Activated CD8-positive, alpha-beta T cell treated with anti-CD3 and anti-CD28 coated beads, Interleukin-2, amount 10 ng/mL, durations not matched to agents 7 days and 5 days (primary cell): ENCODE measurements around the gene UCK1. TPM values are rescaled to one million over a fixed set of nuclear protein-coding genes. Genes with fewer than 3 reads are reported as not detected.

Experiments used
- ATAC-seq: fragments of 150-1000 bp; cut with Tn5 transposase; one replicate; pipeline ENCODE4 v1.10.0; 2021; ENCODE audit warnings: moderate library complexity
- CTCF ChIA-PET: fragments of 350-600 bp; sonication (Branson Sonifier 250); formaldehyde crosslinking; loops from one replicate; lab custom pipeline; 2021; ENCODE audit warnings: antibody characterized with exemption; lab: Charles Lee
- POLR2A ChIA-PET: fragments of 350-600 bp; sonication (Branson Sonifier 250); formaldehyde crosslinking; loops from one replicate; lab custom pipeline; 2021; ENCODE audit warnings: antibody characterized with exemption; lab: Charles Lee
- DNase-seq: peaks from one replicate; pipeline ENCODE4 v3.0.0-alpha.2; 2020
- H3K27ac Mint-ChIP-seq: one replicate; pipeline ENCODE4 v1.8.0; 2021; ENCODE audit warnings: mild to moderate bottlenecking, mixed read lengths
- H3K27me3 Mint-ChIP-seq: one replicate; pipeline ENCODE4 v1.8.0; 2021; ENCODE audit warnings: low read depth, mixed read lengths
- H3K36me3 Mint-ChIP-seq: one replicate; pipeline ENCODE4 v1.8.0; 2021; ENCODE audit warnings: low read depth, mixed read lengths
- H3K4me1 Mint-ChIP-seq: one replicate; pipeline ENCODE4 v1.8.0; 2021; ENCODE audit warnings: low read depth, mixed read lengths
- H3K4me3 Mint-ChIP-seq: one replicate; pipeline ENCODE4 v1.8.0; 2021; ENCODE audit warnings: mild to moderate bottlenecking, mixed read lengths
- H3K9me3 Mint-ChIP-seq: one replicate; pipeline ENCODE4 v1.8.0; 2022; ENCODE audit warnings: mixed read lengths; ENCODE audit not compliant: insufficient read depth
- total RNA-seq, 2 experiments: library from RNA; stranded (reverse); gene quantifications; one replicate each; pipeline ENCODE4 v1.2.3, GENCODE V29; 2021

The UCK1 gene
- total RNA-seq, 2 experiments from 2014 or later: 35.8 to 36.6 TPM

GRCh38 chr9:131500377-131500776 is 30.7 kb downstream of the UCK1 start:
- Mint-ChIP-seq H3K4me3 (peak overlapping the region; percentile 94), H3K9me3 (no peaks in the 10 kb centered on the region), H3K27ac (peak overlapping the region; percentile 91), H3K36me3 (peaks cover 57% of the 10 kb centered on the region), H3K4me1 (peaks cover 64% of the 10 kb centered on the region), H3K27me3 (no peaks in the 10 kb centered on the region)
- ChIA-PET POLR2A (interaction anchor here (0.5 to 1.7 kb wide), 5 partner anchors 10 to 375 kb away, joined by 3 to 6 read pairs (median 4); partner anchors contain the start of gene NUP214), CTCF (interaction anchor here (0.6 to 1.8 kb wide), 14 partner anchors 24 to 244 kb away, joined by 3 to 13 read pairs (median 4); no protein-coding TSS in a partner anchor)
- ATAC-seq (peak; percentile 57), DNase-seq (peak; percentile 83)

- no peak for DNase-seq
- Mint-ChIP-seq H3K36me3 (peaks cover 60% of the 10 kb centered on the region), H3K4me3 (no peak overlapping the region), H3K9me3 (no peaks in the 10 kb centered on the region), H3K4me1 (peaks cover 58% of the 10 kb centered on the region), H3K27ac (peak overlapping the region; percentile 91), H3K27me3 (no peaks in the 10 kb centered on the region)
- CTCF ChIA-PET: interaction anchor here (0.7 to 1.8 kb wide), 8 partner anchors 23 to 163 kb away, joined by 3 to 13 read pairs (median 4); no protein-coding TSS in a partner anchor
- no peak for ATAC-seq
- POLR2A ChIA-PET: interaction anchor here (0.8 to 1.8 kb wide), 2 partner anchors 25 to 106 kb away, joined by 9 to 12 read pairs; no protein-coding TSS in a partner anchor
Observed at GRCh38 chr9:131499254-131499767, 31.8 kb downstream of the UCK1 start.

GRCh38 chr9:131496844-131497405 is 34.1 kb downstream of the UCK1 start:
- H3K27ac Mint-ChIP-seq: no peak overlapping the region
- ChIA-PET POLR2A (no interaction called here), CTCF (interaction anchor here (1.1 kb wide), 1 partner anchor 17 kb away, joined by 3 read pairs; no protein-coding TSS in a partner anchor)
- ATAC-seq (no peak), DNase-seq (no peak)
- H3K27me3 Mint-ChIP-seq: no peaks in the 10 kb centered on the region
- H3K4me1 Mint-ChIP-seq: peaks cover 42% of the 10 kb centered on the region
- H3K9me3 Mint-ChIP-seq: no peaks in the 10 kb centered on the region
- H3K4me3 Mint-ChIP-seq: no peak overlapping the region
- peaks cover 73% of the 10 kb centered on the region for H3K36me3 Mint-ChIP-seq

GRCh38 chr9:131495785-131496184 is 35.3 kb downstream of the UCK1 start:
- H3K27ac Mint-ChIP-seq: no peak overlapping the region
- no peaks in the 10 kb centered on the region for H3K27me3 Mint-ChIP-seq
- H3K4me1 Mint-ChIP-seq: peaks cover 30% of the 10 kb centered on the region
- CTCF ChIA-PET: interaction anchor here (1.0 kb wide), 1 partner anchor 146 kb away, joined by 4 read pairs; no protein-coding TSS in a partner anchor
- no peak overlapping the region for H3K4me3 Mint-ChIP-seq
- POLR2A ChIA-PET: no interaction called here
- no peaks in the 10 kb centered on the region for H3K9me3 Mint-ChIP-seq
- no peak for DNase-seq
- H3K36me3 Mint-ChIP-seq: peaks cover 78% of the 10 kb centered on the region
- no peak for ATAC-seq

- Mint-ChIP-seq H3K9me3 (no peaks in the 10 kb centered on the region), H3K27me3 (no peaks in the 10 kb centered on the region), H3K4me1 (peaks cover 16% of the 10 kb centered on the region), H3K4me3 (no peak overlapping the region), H3K36me3 (peaks cover 86% of the 10 kb centered on the region), H3K27ac (no peak overlapping the region)
- no peak for DNase-seq
- CTCF ChIA-PET: no interaction called here
- ATAC-seq: no peak
- POLR2A ChIA-PET: no interaction called here
Observed at GRCh38 chr9:131494296-131494870, 36.7 kb downstream of the UCK1 start.

- ChIA-PET POLR2A (no interaction called here), CTCF (no interaction called here)
- no peak for DNase-seq
- Mint-ChIP-seq H3K4me1 (no peaks in the 10 kb centered on the region), H3K4me3 (no peak overlapping the region), H3K9me3 (no peaks in the 10 kb centered on the region), H3K36me3 (peaks cover 86% of the 10 kb centered on the region), H3K27me3 (no peaks in the 10 kb centered on the region), H3K27ac (peak overlapping the region; percentile 57)
- no peak for ATAC-seq
Observed at GRCh38 chr9:131492070-131492469, 39.0 kb downstream of the UCK1 start.

GRCh38 chr9:131491001-131491710 is 39.9 kb downstream of the UCK1 start:
- no peak overlapping the region for H3K27ac Mint-ChIP-seq
- no peaks in the 10 kb centered on the region for H3K9me3 Mint-ChIP-seq
- peaks cover 89% of the 10 kb centered on the region for H3K36me3 Mint-ChIP-seq
- no peaks in the 10 kb centered on the region for H3K27me3 Mint-ChIP-seq
- CTCF ChIA-PET: no interaction called here
- ATAC-seq (no peak), DNase-seq (no peak)
- no peak overlapping the region for H3K4me3 Mint-ChIP-seq
- no peaks in the 10 kb centered on the region for H3K4me1 Mint-ChIP-seq
- POLR2A ChIA-PET: interaction anchor here (0.6 kb wide), 1 partner anchor 9 kb away, joined by 3 read pairs; no protein-coding TSS in a partner anchor

GRCh38 chr9:131490514-131490913 is 40.5 kb downstream of the UCK1 start:
- Mint-ChIP-seq H3K9me3 (no peaks in the 10 kb centered on the region), H3K36me3 (peaks cover 87% of the 10 kb centered on the region), H3K4me1 (no peaks in the 10 kb centered on the region), H3K27me3 (no peaks in the 10 kb centered on the region), H3K4me3 (no peak overlapping the region), H3K27ac (no peak overlapping the region)
- ChIA-PET POLR2A (interaction anchor here (0.6 kb wide), 2 partner anchors 10 to 14 kb away, joined by 3 read pairs; no protein-coding TSS in a partner anchor), CTCF (no interaction called here)
- ATAC-seq (no peak), DNase-seq (no peak)

- POLR2A ChIA-PET: no interaction called here
- no peaks in the 10 kb centered on the region for H3K9me3 Mint-ChIP-seq
- no peak overlapping the region for H3K4me3 Mint-ChIP-seq
- H3K4me1 Mint-ChIP-seq: no peaks in the 10 kb centered on the region
- no peaks in the 10 kb centered on the region for H3K27me3 Mint-ChIP-seq
- CTCF ChIA-PET: no interaction called here
- ATAC-seq: no peak
- peak overlapping the region; percentile 49 for H3K27ac Mint-ChIP-seq
- no peak for DNase-seq
- H3K36me3 Mint-ChIP-seq: peaks cover 81% of the 10 kb centered on the region
Observed at GRCh38 chr9:131487621-131488031, 43.4 kb downstream of the UCK1 start.

- ChIA-PET CTCF (no interaction called here), POLR2A (no interaction called here)
- DNase-seq (no peak), ATAC-seq (no peak)
- Mint-ChIP-seq H3K4me1 (no peaks in the 10 kb centered on the region), H3K4me3 (no peak overlapping the region), H3K9me3 (no peaks in the 10 kb centered on the region), H3K36me3 (peaks cover 82% of the 10 kb centered on the region), H3K27me3 (no peaks in the 10 kb centered on the region), H3K27ac (no peak overlapping the region)
Observed at GRCh38 chr9:131487001-131487400, 44.1 kb downstream of the UCK1 start.

GRCh38 chr9:131485728-131486422 is 45.2 kb downstream of the UCK1 start:
- ATAC-seq (no peak), DNase-seq (no peak)
- CTCF ChIA-PET: interaction anchor here (0.6 kb wide), 1 partner anchor 1480 kb away, joined by 3 read pairs; no protein-coding TSS in a partner anchor
- peaks cover 77% of the 10 kb centered on the region for H3K36me3 Mint-ChIP-seq
- no peaks in the 10 kb centered on the region for H3K27me3 Mint-ChIP-seq
- peak overlapping the region; percentile 55 for H3K27ac Mint-ChIP-seq
- POLR2A ChIA-PET: no interaction called here
- H3K4me3 Mint-ChIP-seq: no peak overlapping the region
- no peaks in the 10 kb centered on the region for H3K9me3 Mint-ChIP-seq
- no peaks in the 10 kb centered on the region for H3K4me1 Mint-ChIP-seq
